GM18505 (cell line): ENCODE data around the gene ALCAM.

Source experiments
- ATAC-seq: cut with Tn5 transposase; IDR thresholded peaks from one replicate; pipeline ENCODE4 v1.9.1; 2021; ENCODE audit not compliant: unreplicated experiment
- POLR2A ChIP-seq: IDR thresholded peaks from 4 replicates; pipeline ENCODE4 v1.6.1; 2011; ENCODE audit warnings: borderline replicate concordance; ENCODE audit not compliant: insufficient read depth, insufficient read length; ENCODE audit errors: extremely low read depth

The ALCAM gene

DNA sequence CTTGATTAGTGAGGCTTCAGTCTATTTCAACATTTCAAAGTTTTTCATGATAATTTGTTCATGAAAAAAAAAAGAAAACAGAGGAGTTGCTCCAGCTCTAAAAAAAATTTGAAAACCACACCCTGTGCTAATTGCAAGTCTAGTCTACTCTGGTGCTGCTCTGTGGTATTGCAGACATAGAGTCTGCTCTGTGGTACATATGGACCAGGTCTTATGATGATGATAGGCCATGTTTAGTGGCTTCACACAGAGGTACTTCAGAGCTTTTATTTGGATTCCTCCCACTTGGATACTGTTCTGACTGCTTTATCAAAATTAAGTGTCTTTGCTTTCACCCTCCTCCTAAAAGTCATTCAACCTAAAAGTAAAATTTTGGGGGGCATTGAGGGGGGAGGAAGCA is 160.8 kb downstream of the ALCAM start:
- no peak for TF ChIP-seq POLR2A
- no peak for ATAC-seq

- ATAC-seq: peak; percentile 91
- no peak for TF ChIP-seq POLR2A
Measured at GRCh38 chr3:105527949-105528348, 161.2 kb downstream of the ALCAM start.

DNA sequence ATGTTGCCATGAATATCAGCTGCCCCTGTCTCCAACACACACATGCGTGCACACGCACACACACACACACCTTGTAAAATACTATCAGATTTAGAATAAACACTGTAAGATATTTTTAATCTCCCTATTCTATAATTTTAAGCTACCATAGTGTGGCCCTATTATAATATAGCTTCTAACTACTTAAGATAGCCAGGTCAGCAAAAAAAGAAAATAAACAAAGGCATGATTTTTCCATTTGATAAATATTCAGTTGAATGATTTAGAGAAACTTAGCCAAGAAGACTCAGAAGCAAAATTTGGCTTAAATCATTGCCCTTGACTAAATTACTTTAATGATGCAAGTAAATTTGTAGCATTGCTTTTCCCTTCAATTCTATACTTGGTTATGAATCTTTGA is 162.2 kb downstream of the ALCAM start:
- TF ChIP-seq POLR2A: no peak
- no peak for ATAC-seq

DNA sequence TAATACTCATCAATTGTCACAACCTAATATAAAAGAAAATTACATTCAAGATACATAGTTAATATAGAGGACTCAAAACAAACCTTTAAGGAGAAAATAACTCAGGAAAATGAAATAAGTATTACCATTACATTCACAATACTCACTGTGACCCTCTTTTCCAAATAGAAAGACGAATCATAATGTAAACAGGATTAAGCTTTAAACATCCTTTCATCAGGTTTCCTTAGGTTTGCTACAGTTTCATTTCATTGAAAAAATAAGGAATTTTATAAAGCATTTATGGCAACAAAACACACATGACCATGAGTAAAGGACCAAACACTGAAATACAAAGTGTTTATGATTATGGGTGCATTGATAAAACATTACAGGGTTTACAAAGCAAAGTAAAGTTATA is 162.7 kb downstream of the ALCAM start:
- no peak for ATAC-seq
- no peak for TF ChIP-seq POLR2A

GRCh38 chr3:105532251-105532650 is 165.5 kb downstream of the ALCAM start:
- TF ChIP-seq POLR2A: no peak
- no peak for ATAC-seq

DNA sequence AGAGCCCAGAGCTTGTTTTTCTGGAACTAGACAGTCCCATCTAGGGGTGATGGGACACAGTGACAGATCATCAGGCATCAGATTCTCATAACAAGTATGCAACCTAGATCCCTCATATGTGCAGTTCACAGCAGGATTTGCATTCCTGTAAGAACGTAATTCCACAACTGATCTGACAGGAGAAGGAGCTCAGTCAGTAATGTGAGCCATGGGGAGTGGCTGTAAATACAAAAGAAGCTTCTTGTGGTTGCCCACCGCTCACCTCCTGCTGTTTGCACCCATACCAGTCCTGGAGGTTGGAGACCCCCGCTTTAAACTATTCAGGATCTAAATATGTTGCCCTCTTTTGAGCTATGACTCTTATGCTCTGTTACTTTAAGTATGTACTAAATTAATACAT is 167.3 kb downstream of the ALCAM start:
- ATAC-seq: no peak
- no peak for TF ChIP-seq POLR2A

DNA sequence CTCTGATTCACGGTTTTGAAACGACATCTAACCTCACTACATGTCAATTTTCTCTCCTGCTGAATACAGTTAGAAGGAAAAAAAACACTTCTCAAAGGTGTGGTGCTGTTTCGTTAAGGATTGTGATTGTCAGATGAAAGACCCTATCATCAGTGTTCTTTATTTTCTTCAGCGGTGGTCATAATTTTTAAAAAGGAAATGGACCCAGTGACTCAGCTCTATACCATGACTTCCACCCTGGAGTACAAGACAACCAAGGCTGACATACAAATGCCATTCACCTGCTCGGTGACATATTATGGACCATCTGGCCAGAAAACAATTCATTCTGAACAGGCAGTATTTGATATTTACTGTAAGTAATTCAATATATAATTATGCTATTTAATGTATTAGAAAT is 167.8 kb downstream of the ALCAM start:
- no peak for TF ChIP-seq POLR2A
- ATAC-seq: no peak

- no peak for TF ChIP-seq POLR2A
- no peak for ATAC-seq
Measured at GRCh38 chr3:105537371-105538080, 170.8 kb downstream of the ALCAM start.

GRCh38 chr3:105538483-105538882 is 171.8 kb downstream of the ALCAM start:
- TF ChIP-seq POLR2A: no peak
- ATAC-seq: no peak

DNA sequence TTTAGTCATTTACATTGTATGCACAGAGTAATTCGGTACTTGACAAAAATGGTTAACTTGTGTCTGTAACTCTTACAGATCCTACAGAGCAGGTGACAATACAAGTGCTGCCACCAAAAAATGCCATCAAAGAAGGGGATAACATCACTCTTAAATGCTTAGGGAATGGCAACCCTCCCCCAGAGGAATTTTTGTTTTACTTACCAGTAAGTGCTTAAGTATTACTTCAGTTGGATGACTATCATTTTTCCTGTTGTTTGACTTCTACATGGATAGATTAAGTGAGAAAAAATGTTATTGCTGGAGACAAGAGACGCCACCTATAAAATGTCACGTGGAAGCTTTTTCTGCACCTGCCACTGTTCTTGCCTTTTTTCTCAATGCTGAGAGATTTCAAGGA is 173.2 kb downstream of the ALCAM start:
- no peak for TF ChIP-seq POLR2A
- ATAC-seq: no peak

DNA sequence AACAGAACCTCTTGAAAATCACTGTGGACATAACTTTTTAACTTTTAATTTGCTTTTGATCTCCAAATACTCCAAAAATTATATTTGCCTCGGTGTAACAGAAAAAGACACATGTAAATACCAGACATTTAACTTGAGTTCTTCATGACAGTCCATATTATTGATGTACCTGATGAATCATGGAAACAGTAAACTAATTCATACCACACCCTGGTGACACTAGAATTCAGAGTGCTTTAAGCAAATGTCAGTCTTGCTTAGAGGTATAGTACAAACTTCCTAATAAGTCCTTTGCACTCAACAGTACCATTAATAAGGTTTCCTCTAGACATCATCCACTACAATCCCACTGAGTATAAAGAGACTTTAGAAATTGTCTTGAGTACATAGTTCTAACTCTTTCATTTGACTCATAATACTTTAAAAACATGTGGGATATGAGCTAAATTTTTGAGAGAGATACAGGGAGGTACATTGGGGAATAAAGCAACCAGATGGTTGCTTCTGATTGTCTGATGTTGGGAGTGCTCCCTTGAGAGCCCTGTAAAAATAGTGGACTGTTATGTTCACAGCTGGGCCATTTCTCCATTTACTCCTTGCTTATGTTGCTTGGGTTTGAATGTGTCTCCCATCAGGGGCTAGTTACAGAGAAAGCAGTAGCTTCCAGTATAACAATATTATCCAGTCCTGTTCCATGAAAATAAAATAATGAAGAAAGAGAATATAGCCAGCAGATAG is 175.7 kb downstream of the ALCAM start:
- ATAC-seq: no peak
- TF ChIP-seq POLR2A: no peak

DNA sequence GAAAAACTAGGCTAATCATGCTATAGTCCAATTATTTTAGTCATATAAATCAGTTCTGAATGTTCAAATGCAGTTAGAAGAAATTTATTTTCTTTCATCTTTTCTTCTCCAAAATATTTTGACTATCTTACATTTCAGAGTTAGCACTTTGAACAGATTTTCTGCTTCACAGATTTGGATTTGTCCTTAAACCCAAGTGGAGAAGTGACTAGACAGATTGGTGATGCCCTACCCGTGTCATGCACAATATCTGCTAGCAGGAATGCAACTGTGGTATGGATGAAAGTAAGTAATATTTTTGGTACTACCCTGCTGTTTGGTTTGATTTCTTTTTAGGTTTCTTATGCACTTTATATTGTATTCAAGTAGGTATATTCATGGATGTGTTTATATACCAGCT is 178.3 kb downstream of the ALCAM start:
- no peak for TF ChIP-seq POLR2A
- no peak for ATAC-seq

- no peak for ATAC-seq
- TF ChIP-seq POLR2A: no peak
Measured at GRCh38 chr3:105553851-105554250, 187.1 kb downstream of the ALCAM start.

DNA sequence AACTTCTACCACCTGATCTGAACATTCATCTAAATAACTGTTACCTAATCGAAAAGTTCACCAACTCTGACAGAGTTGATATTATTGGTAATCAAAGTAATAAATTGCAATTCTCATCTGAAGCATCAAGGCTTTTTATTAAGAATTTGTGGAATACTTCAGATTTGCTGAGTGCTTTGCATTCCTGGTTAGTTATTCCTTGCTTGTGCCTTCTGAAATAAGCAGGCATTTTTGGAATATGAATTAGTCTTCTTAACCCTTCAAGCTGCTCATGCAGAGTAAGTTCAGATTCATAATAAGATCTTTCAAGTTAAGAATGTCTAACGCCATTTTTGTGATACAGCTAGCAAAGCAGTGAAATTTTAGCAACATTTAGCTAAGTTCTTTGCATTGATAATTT is 188.5 kb downstream of the ALCAM start:
- ATAC-seq: no peak

More for the DNA sequence above, 188.5 kb downstream of the ALCAM start:
- TF ChIP-seq POLR2A: no peak
